HUDEP-2 (cell line): ENCODE measurements around the gene ZNF615.
"Not testable (repeated sequence)": the region's sequence is repeated elsewhere in the genome, so short reads cannot be mapped to it uniquely, and the experiment has no call there.

Source experiments
- DNase-seq, 76 experiments: peaks; one replicate each; lab custom pipeline; 2025; ENCODE audit not compliant: unreplicated experiment in 76 of 76; lab: John Stamatoyannopoulos, UW

ZNF615 gene

DNA sequence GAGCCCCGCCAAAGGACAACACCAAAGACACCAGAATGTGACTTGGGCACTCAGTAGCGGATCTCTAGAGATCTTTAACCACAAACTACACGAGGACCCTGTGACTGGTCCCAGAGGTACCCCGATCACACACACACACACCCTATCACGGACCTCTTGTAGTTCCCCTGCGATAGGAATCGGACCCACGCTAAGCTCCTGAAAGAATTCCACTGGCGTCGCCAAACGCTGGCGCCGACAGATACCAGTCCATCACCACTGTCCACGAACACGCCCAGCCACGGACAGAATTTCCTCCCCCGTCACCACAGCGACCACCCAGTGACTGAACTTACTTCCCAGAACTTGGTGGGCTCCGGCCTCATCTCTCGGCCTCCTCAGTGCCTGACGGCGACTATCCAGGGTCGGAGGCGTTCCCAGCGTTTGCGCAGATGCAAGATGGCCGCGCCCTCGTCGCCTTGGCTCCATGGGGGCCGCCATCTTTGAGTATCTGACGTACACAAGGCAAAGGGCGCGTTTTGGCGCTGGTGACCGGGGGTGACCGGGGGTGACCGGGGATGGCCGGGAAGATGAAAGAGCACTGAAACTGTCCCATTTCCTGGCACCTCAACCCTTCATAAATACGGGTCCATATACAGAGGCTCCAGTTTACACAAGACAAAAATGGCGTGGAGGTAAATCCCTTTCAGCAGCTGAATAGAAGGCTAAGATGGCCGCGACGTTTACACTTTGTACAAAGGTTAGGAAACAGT, at the start of gene ZNF615:
ZNF615 (minus strand) TSS at position 406 of the 752 bp plus-strand sequence. CDS start 4,500 bp downstream, outside the sequence.
- DNase-seq = peak in 64 of 76 experiments; percentile 9 to 89 (median 71)

DNA sequence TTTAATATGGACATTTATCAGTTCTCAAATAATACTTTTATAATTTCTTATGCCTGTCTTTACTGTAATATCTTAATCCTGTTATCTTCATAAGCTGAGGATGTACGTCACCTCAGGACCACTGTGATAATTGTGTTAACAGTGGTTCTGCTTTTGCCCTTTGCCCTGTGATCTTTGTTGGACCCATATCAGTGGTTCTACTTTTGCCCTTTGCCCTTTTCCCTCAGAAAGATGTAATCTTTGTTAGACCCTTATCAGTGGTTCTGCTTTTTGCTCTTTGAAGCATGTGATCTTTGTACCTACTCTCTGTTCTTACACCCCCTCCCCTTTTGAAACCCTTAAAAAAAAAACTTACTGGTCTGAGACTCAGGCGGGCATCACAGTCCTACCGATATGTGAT, 48.5 kb upstream of the ZNF615 start:
- DNase-seq = not testable (repeated sequence)

DNA sequence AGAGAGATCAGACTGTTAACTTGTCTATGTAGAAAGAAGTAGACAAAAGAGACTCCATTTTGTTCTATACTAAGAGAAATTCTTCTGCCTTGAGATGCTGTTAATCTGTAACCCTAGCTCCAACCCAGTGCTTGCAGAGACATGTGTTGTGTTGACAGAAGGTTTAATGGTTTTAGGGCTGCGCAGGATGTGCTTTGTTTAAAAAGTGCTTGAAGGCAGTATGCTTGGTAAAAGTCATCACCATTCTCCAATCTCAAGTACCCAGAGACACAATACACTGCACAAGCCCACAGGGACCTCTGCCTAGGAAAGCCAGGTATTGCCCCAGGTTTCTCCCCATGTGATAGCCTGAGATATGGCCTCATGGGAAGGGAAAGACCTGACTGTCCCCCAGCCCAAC, 43.7 kb upstream of the ZNF615 start:
- not testable (repeated sequence) for DNase-seq

DNA sequence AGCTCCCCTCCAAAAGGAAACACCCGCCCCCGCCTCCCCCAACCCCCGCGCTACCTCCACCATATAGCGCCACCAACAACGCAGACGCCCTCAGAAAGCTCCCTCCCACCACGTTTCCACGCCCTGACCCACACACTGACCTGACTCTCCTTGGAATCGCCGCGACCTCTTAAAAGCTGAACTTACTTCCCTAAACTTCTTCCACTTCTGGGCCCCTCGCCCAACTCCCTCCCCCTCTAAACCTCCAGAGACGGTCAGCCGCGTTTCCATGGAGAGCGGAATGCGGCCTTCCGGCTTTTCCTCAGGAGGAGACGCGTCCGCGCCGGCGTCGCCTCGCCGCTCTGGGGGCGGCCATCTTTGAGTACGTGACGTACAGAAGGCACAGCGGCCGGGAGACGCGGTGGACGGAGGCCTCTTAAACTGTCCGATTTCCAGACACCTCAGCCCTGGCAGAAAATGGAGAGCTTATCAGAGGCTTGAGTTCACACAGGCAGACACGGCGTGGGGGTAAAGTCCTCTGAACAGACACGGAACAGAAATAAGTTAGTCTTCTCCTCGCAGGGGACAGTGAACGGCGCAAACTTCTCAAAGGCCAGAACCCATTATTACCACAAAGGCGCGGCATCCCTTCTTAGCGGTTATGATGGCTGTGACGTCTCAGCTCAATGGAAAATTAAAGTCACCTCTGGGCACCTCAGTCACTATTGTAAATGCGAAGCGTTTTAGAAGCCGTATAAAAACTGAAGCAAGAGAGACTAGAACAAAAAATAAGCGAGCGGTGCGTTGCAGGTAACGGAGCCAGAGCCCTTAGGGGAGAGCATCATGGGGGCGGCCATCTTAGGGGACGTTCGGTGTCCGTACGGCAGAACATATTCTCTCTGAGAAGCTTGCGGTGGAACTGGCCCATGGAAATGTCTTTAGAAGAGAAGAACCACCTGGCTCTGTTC, 40.8 kb upstream of the ZNF615 start, which contains the start of gene ZNF432:
ZNF432 (minus strand) TSS at position 284 of the 947 bp plus-strand sequence. CDS start 1,970 bp downstream, outside the sequence.
- DNase-seq = peak in 70 of 76 experiments; percentile 9 to 89 (median 70)

DNA sequence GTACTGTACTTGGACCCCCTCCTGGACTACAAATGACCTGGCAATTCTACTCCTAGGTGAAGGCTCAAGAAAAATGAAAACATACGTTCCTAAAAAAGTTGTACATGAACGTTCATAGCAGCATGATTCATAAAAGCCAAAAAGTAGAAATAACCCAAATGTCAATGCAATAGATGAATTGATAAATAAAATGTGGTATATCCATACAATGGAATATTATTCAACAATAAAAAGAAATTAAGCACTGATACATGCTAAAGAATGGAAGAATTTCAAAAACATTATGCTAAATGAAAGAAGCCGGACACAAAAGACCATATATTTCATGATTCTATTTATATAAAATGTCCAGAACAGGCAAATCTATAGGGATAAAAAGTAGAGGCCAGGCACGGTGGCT, 31.2 kb upstream of the ZNF615 start:
- no peak for DNase-seq

DNA sequence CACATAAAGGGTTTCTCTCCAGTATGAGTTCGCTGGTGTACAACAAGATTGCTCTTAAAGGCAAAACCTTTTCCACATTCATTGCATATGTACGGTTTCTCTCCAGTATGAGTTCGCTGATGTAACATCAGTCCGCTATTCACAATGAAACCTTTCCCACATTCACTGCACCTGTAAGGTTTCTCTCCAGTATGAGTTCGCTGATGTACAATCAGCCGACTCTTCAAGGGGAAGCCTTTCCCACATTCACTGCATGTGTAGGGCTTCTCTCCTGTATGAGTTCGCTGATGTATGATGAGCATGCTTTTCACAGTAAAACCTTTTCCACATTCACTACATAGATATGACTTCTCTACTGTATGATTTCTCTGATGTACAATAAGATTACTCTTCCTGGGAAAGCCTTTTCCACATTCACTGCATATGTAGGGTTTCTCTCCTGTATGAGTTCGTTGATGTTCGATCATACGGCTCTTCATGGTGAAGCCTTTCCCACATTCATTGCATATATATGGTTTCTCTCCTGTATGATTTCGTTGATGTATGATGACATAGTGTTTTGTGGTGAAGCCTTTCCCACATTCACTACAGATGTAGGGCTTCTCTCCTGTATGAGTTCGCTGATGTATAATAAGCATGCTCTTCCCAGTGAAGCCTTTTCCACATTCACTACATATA, 26.2 kb upstream of the ZNF615 start:
- no peak for DNase-seq

DNA sequence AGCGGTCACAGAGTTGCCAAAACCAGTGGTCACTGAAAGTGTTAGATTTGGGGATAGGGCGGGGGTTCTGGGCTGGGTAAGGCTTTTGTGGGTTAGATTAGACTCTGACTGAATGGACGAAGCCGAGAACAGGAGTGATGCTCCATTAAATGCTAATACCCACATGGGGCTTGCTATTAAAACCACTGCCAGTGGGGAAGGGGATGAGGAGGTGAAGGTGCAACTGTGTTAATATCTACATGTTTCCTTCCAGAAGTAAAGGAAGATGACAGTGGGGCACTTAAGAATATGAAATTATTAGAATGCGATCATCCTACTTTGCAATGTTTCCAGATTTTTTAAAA, 20.7 kb upstream of the ZNF615 start:
- DNase-seq = peak in 4 of 76 experiments; percentile 26 to 52 (median 36)

DNA sequence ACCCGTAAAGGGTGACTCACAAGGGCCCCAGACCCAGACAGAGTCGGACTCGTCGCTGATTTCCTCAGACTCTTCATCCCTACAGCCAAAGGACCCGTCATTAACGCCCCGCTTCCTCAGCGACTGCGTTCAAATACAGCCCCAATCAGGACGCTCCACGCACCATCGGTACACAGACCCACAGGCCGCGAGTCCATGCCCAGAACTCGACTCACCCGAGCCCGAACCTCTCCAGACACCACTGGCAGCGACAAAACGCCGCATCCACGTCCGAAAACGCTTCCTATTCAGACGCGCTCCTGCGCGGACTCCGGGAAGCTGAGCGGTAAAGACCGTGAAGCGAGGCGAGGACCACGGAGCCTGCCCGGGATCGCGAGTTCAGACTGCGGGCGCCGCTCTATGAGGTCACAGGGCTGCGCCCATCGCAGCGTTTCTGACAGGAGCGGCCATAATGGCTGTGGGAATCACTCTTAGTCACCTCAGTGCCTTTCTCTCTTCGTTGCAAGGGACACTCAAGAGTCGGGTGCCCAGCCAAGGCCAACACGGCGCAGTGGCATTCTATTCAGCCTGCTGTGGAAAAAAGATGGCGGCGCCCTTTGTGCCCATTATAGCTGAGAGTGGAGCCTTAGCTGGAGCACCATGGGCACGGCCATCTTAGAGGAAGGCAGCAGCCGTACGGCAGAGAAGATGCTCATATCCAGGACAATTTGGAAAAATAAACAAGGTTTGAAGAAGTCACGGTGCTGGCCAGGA, 20.2 kb upstream of the ZNF615 start, which contains the start of gene ZNF614:
ZNF614 (minus strand) TSS at position 353 of the 753 bp plus-strand sequence. CDS start 2,634 bp downstream, outside the sequence.
- DNase-seq = peak in 74 of 76 experiments; percentile 10 to 95 (median 72)

DNA sequence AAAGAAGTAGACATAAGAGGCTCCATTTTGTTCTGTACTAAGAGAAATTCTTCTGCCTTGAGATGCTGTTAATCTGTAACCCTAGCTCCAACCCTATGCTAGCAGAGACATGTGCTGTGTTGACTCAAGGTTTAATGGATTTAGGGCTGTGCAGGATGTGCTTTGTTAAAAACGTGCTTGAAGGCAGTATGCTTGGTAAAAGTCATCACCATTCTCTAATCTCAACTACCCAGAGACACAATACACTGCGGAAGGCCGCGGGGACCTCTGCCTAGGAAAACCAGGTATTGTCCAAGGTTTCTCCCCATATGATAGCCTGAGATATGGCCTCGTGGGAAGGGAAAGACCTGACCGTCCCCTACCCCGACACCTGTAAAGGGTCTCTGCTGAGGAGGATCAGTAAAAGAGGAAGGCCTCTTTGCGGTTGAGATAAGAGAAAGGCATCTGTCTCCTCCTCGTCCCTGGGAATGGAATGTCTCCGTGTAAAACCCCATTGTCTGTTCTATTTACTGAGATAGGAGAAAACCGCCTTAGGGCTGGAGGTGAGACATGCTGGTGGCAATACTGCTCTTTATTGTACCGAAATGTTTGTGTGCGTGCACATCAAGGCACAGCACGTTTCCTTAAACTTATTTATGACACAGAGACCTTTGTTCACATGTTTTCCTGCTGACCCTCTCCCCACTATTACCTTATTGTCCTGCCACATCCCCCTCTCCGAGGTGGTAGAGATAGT, 18.4 kb upstream of the ZNF615 start:
- not testable (repeated sequence) for DNase-seq

DNA sequence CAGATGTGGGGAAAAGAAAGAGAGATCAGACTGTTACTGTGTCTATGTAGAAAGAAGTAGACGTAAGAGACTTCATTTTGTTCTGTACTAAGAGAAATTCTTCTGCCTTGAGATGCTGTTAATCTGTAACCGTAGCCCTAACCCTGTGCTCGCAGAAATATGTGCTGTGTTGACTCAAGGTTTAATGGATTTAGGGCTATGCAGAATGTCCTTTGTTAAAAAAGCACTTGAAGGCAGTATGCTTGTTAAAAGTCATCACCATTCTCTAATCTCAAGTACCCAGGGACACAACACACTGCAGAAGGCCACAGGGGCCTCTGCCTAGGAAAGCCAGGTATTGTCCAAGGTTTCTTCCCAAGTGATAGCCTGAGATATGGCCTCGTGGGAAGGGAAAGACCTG, 16.5 kb upstream of the ZNF615 start:
- not testable (repeated sequence) for DNase-seq

DNA sequence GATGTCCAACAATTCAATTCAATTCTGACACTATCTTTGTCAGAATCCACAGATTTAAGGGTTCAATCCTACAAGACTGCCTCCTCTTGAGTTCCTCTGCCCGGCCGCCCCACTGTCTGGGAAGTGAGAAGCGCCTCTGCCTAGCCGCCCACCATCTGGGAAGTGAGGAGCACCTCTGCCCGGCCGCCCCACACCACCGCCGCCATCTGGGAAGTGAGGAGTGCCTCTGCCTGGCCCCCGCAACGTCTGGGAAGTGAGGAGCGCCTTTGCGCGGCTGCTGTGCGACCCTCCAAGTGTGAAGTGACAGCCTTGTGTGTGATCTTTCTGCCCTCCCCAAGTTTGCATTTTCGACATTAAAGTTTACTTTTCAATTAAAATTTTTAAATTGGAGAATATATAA, 14.2 kb upstream of the ZNF615 start:
- no peak for DNase-seq

DNA sequence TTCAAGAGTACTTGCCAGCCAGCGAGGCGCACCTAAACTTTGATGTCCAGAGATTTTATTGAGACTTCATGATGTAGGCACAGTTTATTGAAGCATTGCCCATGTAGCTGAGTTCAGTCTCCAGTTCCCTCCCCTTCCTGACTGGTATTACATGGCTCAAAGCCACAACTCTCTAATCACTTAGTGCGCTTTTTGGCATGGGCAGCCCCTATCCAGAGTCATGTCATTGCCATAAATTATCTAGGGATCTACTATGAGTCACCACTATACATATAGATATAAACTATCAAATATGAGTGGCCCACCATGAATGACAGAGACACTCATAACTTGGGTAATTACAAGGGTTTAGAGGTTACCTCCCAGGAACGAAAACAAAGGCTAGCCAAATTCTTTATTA, 12.5 kb upstream of the ZNF615 start:
- no peak for DNase-seq

DNA sequence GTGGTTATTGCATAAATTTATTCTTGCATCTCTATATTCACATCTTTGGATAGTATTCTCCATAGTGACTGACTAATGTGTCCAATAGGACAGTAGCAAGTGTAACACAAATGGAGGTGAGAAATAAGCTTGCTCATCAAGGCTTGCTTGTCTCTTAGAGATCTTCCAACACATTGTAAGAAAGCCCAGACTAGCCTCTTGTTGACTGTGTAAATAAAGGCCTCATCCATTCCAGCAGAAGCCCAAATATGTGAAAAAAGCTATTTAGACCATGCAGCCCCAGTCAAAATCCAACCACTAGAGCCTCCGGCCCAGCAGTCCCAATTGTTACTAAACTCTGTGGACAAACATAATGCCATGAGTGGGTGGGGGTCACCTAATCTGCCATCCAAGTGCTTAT, 2.7 kb upstream of the ZNF615 start:
- no peak for DNase-seq

DNA sequence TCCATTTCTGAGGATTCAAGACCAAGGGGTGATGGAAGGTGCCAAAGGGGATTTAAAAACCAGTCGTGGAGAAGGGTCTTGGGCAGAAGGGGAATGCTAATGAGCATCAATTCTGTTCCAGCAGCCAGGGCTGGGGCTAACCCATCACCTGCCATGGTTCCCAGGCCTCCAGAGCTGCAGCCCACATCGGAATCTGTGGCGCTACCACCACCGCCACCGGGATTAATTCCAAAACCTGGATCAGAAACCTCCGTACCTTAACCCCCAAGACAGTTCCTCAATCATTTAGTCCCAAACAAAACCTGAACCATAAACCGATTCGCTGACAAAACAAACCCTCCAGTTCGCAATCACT, 583 bp downstream of the ZNF615 start:
- DNase-seq = no peak

DNA sequence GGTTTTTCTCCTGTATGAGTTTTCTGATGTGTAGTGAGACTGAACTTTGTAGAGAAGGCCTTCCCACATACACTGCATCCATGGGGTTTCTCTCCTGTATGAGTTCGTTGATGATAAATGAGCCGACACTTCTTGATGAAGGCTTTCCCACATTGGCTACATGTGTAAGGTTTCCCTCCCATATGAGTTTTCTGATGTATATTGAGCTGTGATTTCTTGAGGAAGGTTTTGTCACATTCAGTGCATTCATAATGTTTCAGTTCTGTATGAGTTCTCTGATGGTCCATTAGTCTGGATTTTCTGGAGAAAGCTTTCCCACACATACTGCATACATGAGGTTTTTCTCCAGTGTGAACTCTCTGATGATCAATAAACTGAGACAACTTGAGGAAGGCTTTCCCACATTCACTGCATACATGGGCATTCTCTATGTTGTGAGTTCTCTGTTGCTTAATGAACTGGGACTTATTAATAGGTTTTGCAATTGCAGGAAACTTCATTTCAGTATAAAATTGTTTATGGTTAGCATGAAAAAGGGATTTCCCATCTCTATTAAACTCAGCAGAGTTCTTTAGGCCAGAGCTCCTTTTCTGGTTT, 13.9 kb downstream of the ZNF615 start:
- no peak for DNase-seq

DNA sequence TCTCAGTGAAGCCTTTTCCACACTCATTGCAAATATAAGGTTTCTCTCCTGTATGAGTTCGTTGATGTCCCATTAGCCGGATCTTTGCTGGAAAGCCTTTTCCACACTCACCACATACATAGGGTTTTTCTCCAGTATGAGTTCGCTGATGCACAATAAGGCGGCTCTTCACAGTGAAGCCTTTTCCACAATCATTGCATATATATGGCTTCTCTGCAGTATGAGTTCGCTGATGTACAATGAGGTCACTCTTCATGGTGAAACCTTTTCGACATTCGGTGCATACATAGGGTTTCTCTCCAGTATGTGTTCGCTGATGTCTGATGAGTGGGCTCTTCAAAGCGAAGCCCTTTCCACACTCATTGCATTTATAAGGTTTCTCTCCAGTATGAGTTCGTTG, 14.6 kb downstream of the ZNF615 start:
- DNase-seq = no peak

DNA sequence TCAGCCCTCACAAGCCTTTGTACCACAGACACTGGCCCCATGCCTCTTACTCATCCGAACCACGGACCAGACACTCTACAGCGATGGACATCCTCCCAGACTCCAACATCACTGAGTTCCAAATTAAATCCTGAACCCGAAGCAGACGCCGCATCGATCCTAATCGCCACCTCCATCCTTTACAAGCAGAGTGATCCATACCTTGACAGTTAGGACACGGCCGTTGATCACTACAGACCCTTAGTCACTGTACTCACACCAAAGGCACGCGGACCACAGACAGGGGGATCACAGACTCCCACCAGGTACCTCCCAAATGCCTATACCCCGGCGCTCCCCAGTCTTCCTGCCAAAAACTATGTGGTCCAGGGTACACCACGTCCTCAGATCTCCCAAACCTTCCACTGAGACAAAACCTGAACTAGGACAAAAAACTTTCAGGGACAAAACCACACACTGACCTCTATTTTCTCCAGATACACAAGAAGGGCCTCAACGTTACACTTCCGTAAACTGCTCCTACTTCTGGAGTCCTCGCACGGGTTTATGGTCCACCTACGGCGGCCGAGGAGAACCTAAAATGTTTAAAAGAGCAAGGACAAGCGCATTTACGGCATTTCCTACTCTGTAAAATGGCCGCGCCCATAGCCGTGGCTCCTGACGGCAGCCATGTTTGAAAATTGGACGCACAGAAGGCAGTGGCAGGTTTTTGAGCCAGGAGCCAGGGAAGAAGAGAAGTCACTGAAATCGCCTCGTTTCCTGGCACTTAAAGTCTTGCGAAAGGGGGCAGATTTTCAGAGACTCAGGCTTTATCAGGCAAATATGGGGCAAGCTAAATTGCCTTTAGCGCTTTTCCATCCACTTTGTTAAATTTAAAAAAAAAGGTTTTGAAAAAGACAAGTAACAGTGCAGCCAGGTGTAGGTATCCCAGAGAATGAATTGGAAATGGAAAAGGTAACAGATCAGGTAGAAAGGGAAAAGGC, 21.4 kb downstream of the ZNF615 start, which contains the start of gene ZNF350:
ZNF350 (minus strand) TSS at position 532 of the 983 bp plus-strand sequence. CDS start 12,480 bp downstream, outside the sequence.
- DNase-seq = peak in 74 of 76 experiments; percentile 20 to 97 (median 88)

DNA sequence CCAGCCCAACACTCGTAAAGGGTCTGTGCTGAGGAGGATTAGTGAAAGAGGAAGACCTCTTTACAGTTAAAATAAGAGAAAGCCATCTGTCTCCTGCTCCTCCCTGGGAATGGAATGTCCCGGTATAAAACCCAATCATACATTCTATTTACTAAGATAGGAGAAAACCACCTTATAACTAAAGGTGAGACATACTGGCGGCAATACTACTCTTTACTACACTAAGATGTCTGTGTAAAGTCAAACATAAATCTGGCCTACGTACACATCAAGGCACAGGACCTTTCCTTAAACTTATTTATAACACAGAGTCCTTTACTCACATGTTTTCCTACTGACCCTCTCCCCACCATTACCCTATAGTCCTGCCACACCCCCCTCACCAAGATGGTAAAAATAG, 24.6 kb downstream of the ZNF615 start:
- no peak for DNase-seq
